Testis (tissue), 2 donors: ENCODE results near the gene COX6A2.

Experiments used
- CTCF ChIP-seq, 3 experiments: fragments of 450-650 bp in 2 of 3; fragments of 200-600 bp in 1 of 3; sonication (generic) in 1 of 3; IDR thresholded peaks; one replicate each; pipeline ENCODE4 v1.5.1; 2016 to 2019; ENCODE audit warnings: antibody characterized with exemption in 3 of 3, mild to moderate bottlenecking in 2 of 3, moderate library complexity in 1 of 3
- POLR2A ChIP-seq: fragments of 450-650 bp; IDR thresholded peaks from one replicate; pipeline ENCODE4 v1.6.1; 2017; ENCODE audit warnings: antibody characterized with exemption, mild to moderate bottlenecking, moderate library complexity

- TF ChIP-seq CTCF (IDR thresholded peaks at IDR 0.05) = no peak
- TF ChIP-seq POLR2A = no peak
These were observed 6.6 kb downstream of the COX6A2 start for GRCh38 chr16:31421587-31421986.
